ENCODE measurements around the gene APRT.

Gene APRT, protein sequence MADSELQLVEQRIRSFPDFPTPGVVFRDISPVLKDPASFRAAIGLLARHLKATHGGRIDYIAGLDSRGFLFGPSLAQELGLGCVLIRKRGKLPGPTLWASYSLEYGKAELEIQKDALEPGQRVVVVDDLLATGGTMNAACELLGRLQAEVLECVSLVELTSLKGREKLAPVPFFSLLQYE

DNA sequence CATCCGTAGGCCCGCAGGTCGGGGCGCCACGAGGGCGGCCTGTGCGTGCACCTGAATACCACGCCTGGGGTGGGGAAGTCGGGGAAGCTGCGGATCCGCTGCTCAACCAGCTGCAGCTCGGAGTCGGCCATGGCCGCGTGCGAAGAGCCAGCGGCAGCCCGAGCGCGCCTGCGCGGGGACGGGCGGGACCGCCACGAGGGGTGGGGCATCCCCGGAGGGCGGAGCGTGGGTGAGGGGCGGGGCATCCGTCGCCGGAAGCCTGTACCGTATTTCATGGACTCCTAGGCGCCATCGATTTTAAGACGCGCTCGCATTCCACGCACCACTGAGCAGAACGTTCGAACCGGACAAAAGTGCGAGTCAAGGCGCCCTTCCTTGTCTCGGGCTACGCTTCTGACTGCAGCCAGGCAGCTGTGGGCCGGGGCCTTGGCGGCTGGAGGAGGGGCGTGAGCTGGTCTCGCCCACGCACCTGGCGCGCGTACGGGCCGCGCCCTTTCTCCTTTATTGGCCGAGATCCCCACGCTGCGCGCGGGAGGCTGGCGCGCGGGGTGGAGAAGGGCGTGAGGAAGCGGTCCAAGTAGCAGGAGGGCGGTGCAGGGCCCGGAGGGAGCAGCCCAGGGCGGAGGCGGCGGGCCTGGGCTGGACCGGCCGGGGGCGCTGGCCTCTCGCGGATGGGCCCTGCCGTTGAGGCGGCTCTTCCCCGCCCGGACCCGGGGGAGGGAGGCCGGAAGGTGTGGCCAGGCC is at the start of gene APRT:
TSS of gene APRT (minus strand) at position 160 of the 744 bp plus-strand sequence. CDS start at position 131, 29 bp downstream.
- in situ Hi-C loops (cut with HindIII; ENCODE audit: low sequenced_read_pairs): no loop called here

DNA sequence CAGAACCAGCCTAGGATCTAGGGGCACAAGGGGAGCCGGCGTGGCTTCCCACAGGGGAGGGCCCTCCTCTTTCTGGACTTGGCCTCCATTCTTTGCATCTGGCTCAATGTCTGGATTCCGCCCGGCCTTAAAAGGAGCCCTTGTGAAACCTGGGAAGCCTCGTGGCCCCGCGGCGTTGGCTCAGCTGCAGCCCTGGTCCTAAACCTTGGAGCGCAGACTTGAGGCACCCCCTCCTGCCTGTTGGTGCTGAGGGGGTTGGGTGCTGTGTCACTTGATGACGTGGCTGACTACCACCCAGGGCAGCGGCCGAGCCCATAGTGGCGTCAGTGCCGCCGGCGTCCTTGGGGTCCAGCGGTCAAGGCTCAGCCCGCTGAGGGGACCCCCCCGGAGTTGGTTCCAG is 49.6 kb upstream of the APRT start:
- in situ Hi-C loops (cut with HindIII; ENCODE audit: low sequenced_read_pairs): loop anchor here (25.0 kb wide), 1 partner anchor 99 kb away; no protein-coding TSS in a partner anchor

DNA sequence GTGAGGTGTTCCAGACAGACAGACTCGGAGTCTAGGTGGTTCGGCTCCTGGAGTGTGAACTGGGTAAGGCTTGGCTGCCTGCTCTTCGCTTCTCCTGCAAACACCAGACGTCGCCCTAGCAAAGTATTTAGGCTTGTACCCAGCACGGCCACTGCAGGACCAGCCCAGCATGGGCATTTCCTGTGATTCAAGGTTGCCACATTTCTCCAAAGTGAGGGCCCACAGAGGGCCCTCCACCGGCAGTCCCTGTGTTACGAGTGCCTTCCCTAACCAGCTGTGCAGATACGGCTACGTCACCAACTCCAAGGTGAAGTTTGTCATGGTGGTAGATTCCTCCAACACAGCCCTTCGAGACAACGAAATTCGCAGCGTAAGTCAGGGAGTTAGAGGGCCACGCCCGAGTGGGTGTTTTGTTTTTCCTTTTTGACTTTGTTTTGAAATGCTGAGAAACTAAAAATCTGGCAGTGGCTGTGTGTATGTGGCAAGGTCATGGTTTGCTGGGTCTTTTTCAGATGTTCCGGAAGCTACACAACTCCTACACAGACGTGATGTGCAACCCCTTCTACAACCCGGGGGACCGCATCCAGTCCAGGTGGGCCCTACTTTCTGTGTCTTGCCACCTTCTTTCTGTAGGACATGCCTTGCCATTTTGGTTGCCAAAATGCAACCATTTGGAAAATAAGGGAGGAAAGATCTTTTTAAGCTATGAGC is 47.8 kb upstream of the APRT start:
- in situ Hi-C loops (cut with HindIII; ENCODE audit: low sequenced_read_pairs): loop anchor here (25.0 kb wide), 1 partner anchor 97 kb away; no protein-coding TSS in a partner anchor

DNA sequence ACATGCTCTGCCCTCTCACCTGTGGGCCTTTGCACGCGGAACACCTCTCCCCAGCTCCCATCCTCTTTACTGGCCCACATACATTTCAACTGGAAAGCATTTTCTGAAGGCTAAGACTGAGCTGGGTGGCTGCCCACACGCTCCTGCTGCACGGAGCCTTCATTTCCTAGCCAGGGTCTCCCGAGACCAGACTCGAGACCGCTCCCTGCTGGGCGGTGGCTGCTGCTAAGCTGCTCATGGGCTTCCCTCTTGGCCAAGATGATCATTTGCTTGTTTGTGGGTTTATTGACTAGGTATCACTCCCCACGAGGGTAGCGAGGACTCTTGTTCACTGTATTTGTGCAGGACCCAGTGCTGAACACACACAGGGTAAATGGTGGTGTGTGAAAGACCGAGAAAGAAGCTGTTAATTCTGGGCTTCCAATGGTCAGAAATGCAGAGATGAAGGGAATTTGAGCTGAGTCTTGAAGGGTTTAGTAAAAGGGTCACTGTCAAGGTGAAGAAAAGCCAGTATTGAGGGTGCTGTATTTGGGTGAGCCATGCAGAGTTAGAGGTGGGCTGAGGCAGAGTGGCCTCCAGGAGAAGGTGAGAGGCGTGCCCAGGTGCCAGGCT is 46.1 kb upstream of the APRT start:
- in situ Hi-C loops (cut with HindIII; ENCODE audit: low sequenced_read_pairs): loop anchor here (25.0 kb wide), 1 partner anchor 96 kb away; no protein-coding TSS in a partner anchor

- in situ Hi-C loops (cut with HindIII; ENCODE audit: low sequenced_read_pairs): loop anchor here (25.0 kb wide), 1 partner anchor 95 kb away; no protein-coding TSS in a partner anchor
Observed at GRCh38 chr16:88856828-88857727, 45.4 kb upstream of the APRT start, which contains the start of the genes GALNS and TRAPPC2L. Gene GALNS (minus strand): TSS chr16:88856947. CDS start chr16:88856877, 70 bp downstream. Gene TRAPPC2L (plus strand): TSS chr16:88857127. CDS start chr16:88857151, 24 bp downstream.

DNA sequence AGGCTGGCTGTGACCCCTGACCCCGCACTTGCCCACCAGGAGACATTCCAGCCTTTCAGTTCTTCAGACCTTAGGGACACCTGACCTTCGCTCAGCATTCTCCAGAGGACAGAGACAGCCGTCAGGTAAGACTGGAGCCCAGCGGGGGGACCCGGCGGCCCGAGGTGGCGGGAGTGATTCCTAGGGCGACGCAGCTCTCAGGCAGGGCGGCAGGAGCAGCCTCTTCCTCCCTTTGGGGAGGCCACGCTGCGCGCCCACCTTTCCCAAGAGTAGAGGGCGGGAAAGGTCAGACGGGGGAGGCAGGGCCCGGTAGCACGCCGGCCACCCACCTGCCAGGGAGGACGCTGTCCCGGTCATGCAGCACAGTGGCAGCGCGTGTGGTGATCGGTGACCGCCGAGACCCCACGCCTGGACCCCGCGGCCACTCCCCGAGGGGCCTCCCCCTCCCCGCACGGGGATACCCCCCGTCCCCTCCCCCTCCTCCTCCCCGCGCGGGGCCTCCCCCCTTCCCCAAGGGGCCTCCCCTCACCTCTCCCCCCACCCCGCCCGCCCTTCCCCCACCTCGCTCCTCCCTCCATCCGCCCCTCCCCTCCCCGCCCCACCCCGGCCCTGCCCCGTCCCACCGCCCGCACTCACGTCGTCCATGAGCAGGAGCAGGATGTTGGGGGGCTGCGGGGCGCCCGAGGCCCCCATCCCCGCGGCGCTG is 44.5 kb upstream of the APRT start:
- in situ Hi-C loops (cut with HindIII; ENCODE audit: low sequenced_read_pairs): loop anchor here (25.0 kb wide), 1 partner anchor 94 kb away; no protein-coding TSS in a partner anchor

DNA sequence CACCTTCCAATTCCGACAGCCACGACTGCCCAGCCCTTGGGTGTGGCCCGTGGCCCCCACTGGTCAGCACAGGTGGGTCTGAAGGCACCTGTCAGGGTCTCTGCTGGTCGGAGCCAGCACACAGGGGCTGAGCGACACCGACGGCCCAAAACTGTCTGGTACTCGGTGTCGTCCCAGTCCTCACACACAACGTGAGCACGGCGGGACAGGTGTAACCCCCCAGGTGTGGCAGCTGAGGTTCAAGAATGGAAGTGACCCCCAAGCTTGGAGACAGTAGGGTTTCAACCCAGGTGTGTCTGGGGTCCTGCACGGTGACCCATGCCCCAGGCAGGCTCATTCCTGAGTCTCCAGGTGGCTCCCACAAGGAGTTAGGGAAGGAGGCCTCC is 44.0 kb upstream of the APRT start:
- in situ Hi-C loops (cut with HindIII; ENCODE audit: low sequenced_read_pairs): loop anchor here (25.0 kb wide), 1 partner anchor 93 kb away; no protein-coding TSS in a partner anchor

GRCh38 chr16:88855176-88855575 is 43.4 kb upstream of the APRT start:
- in situ Hi-C loops (cut with HindIII; ENCODE audit: low sequenced_read_pairs): loop anchor here (25.0 kb wide), 1 partner anchor 93 kb away; no protein-coding TSS in a partner anchor

DNA sequence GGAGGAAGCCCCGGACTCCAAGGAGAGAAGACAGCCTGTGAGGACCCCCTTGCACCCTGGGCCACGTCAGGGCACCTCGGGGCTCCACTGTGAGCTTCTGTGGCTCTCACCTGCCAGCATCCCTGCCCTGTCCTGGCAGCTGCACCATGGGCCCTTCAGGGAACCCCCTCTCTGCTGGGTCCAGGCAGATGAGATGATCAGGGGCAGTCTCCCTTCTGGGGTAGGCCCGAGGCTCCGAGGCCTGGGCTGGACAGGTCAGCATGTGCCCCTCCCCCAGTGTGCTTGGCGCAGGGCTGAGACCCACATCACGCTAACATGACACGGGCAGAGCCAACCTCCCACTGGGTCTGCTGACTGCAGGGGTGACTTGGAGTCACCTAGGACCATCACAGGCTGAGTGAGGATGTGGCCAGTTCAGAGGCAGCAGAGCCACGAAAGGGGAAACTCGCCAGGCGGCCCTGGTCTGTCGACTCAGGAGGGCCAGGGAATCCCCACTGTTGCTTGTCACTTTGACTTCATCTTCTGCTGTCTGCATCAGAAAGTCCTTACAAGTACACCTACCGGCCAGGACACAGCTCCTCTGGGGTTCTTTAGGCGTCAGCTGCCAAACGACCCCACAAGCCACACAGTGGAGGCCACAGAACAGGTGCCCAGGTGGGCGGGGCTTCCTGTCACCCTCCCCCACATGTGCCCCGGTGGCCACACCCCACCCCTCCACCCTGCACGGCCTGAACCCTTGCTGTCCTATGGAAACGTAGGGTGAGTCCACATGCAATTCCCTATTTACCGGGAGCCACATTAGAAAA is 42.8 kb upstream of the APRT start:
- in situ Hi-C loops (cut with HindIII; ENCODE audit: low sequenced_read_pairs): loop anchor here (25.0 kb wide), 1 partner anchor 92 kb away; no protein-coding TSS in a partner anchor

GRCh38 chr16:88853325-88853941 is 41.7 kb upstream of the APRT start:
- in situ Hi-C loops (cut with HindIII; ENCODE audit: low sequenced_read_pairs): loop anchor here (25.0 kb wide), 1 partner anchor 91 kb away; no protein-coding TSS in a partner anchor

GRCh38 chr16:88851616-88852015 is 39.9 kb upstream of the APRT start:
- in situ Hi-C loops (cut with HindIII; ENCODE audit: low sequenced_read_pairs): loop anchor here (25.0 kb wide), 1 partner anchor 89 kb away; no protein-coding TSS in a partner anchor

DNA sequence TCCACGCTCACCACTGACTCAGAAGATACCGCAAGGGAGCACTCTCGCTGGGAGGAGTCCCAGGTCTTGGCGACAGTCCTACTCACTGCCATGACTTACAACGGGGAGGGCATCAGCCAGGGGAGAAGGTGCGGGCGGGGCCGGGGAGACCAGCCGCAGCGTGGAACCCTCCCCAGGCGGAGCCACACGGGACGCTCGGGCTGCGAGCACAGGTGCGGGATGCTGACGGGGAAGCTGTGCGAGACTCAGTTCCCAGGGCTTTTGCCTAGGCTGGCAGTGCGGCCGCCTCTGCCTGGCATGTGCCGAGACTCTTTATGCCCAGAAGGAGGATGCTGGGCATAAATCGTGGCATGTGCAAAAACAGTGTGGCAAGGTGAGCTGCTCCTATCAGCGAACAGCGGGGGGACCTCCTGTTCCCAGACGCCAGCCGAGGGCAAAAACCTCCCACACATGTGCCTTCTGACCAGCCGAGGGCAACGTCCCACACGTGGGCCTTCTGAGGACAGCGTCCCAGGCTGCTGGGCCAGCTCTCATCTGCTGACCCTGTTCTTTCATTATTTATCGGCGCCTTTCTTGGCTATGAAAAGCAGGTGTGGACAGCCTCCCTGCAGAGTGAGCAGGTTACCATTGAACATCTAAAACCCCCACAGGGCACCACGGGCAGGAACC is 38.9 kb upstream of the APRT start:
- in situ Hi-C loops (cut with HindIII; ENCODE audit: low sequenced_read_pairs): loop anchor here (25.0 kb wide), 1 partner anchor 88 kb away; no protein-coding TSS in a partner anchor

DNA sequence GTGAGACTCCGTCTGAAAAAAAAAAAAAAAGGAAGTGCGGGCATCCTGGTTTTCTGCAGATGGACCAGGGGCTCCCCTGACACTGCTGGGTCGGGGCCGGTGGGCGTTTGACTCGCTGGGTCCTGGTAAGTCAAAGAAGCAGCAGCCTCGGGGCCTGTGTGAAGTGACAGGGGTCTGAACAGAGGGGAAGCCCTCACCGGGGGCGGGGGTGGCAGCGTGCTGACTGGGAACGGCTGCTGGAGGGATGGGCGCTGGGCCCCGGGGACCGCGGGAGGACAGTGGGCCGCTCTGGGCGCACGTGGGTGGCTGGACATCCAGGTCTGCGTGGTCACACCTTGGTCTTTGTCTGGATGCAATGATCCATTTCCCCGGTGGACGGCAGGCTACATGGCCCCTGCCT is 36.8 kb upstream of the APRT start:
- in situ Hi-C loops (cut with HindIII; ENCODE audit: low sequenced_read_pairs): no loop called here

GRCh38 chr16:88847654-88848053 is 35.9 kb upstream of the APRT start:
- in situ Hi-C loops (cut with HindIII; ENCODE audit: low sequenced_read_pairs): no loop called here

- in situ Hi-C loops (cut with HindIII; ENCODE audit: low sequenced_read_pairs): no loop called here
Observed at GRCh38 chr16:88846088-88846487, 34.4 kb upstream of the APRT start.

DNA sequence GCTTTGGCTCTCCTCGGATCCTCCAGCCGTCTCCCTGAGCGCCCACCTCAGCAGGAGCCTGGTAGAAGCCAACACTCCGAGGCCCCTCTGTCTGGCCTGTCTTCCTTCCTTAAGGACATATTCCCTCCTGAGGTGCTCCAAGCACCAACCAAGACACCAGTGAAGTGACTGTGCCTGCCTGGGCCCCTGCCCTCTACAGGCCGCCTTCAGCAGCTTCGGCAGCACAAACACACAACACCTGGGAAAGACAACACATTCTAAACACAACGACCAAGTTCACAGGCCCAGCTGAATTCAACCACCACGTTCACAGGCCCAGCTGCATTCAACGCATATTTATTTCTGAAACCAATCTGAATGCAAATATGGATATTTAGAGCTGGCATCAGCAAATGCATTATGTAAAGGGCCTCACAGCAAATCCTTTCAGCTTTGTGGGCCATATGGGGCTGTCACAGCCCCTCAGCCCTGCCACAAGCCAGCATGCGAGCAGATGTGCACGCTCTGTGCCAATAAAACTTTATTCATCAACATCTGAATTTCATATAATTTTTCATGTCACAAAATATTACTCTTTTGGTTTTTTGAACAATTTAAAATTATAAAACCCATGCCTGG is 32.8 kb upstream of the APRT start:
- in situ Hi-C loops (cut with HindIII; ENCODE audit: low sequenced_read_pairs): no loop called here

DNA sequence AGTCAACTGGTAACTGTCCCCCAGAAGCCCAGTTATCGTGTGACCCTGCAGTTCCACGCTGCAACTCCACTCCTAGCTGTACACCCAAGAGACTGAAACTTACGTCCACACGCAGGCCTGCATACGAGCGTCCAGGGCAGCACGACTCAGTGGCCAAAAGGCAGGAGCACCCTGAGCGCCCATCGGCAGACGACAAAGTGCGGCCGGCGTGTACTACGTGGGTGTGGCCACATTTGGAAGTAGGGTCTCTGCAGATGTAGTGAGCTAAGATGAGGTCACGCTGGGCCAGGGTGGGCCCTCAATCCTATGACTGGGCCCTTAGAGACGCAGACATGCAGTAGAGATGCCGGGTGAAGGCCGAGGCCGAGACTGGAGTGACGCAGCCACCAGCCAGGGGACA is 31.5 kb upstream of the APRT start:
- in situ Hi-C loops (cut with HindIII; ENCODE audit: low sequenced_read_pairs): no loop called here
